Neural cell (in vitro differentiated cells): ENCODE measurements around the gene ZBTB40. TPM values are rescaled to one million over a fixed set of nuclear protein-coding genes. Genes with fewer than 3 reads are reported as not detected.

ENCODE experiments used
- H2AFZ ChIP-seq: fragments of 200-600, 300-800 bp; sonication (generic), shearing (Covaris generic); 2 replicates; pipeline ENCODE4 v1.6.0; 2014; ENCODE audit warnings: low read depth, mild to moderate bottlenecking, antibody characterized with exemption, low read length, moderate library complexity
- H3F3A ChIP-seq: fragments of 200-600 bp; shearing (Covaris generic); 2 replicates; pipeline ENCODE4 v1.6.1; 2016; ENCODE audit warnings: mild to moderate bottlenecking, moderate library complexity, mixed read lengths, antibody characterized with exemption, low read length; ENCODE audit not compliant: insufficient read depth, poor library complexity, severe bottlenecking
- H3K27ac ChIP-seq: fragments of 200-600, 300-800 bp; sonication (generic), shearing (Covaris generic); 2 replicates; pipeline ENCODE4 v1.5.1; 2014; ENCODE audit warnings: mild to moderate bottlenecking, low read length, moderate library complexity
- H3K27me3 ChIP-seq: fragments of 300-800, 200-600 bp; sonication (generic), shearing (Covaris generic); 2 replicates; pipeline ENCODE4 v1.6.0; 2014; ENCODE audit warnings: mild to moderate bottlenecking, low read depth, low read length, moderate library complexity; ENCODE audit not compliant: insufficient read depth
- H3K36me3 ChIP-seq: fragments of 300-800, 200-600 bp; sonication (generic), shearing (Covaris generic); 2 replicates; pipeline ENCODE4 v1.5.1; 2014; ENCODE audit warnings: mild to moderate bottlenecking, antibody characterized with exemption, low read length, moderate library complexity; ENCODE audit not compliant: insufficient read depth
- H3K4me2 ChIP-seq: fragments of 300-800, 200-600 bp; sonication (generic), shearing (Covaris generic); 2 replicates; pipeline ENCODE4 v1.6.0; 2014; ENCODE audit warnings: mild to moderate bottlenecking, low read length
- H3K4me3 ChIP-seq: fragments of 300-800, 200-600 bp; sonication (generic), shearing (Covaris generic); 2 replicates; pipeline ENCODE4 v1.5.1; 2014; ENCODE audit warnings: mild to moderate bottlenecking, low read length, moderate library complexity
- H3K79me2 ChIP-seq: fragments of 200-600 bp; shearing (Covaris generic); replicated peaks from 2 replicates; pipeline ENCODE4 v1.6.0; 2014; ENCODE audit warnings: mild to moderate bottlenecking, low read length, moderate library complexity; ENCODE audit not compliant: insufficient read depth
- H3K9ac ChIP-seq: fragments of 300-800, 200-600 bp; sonication (generic), shearing (Covaris generic); 2 replicates; pipeline ENCODE4 v1.6.1; 2016; ENCODE audit warnings: mild to moderate bottlenecking, low read length, mixed read lengths
- H3K9me2 ChIP-seq: fragments of 200-600 bp; shearing (Covaris generic); 2 replicates; pipeline ENCODE4 v1.6.1; 2016; ENCODE audit warnings: mild to moderate bottlenecking, low read length, mixed read lengths; ENCODE audit not compliant: insufficient read depth
- H3K9me3 ChIP-seq: fragments of 200-600, 300-800 bp; sonication (generic), shearing (Covaris generic); 2 replicates; pipeline ENCODE4 v1.6.1; 2016; ENCODE audit warnings: mild to moderate bottlenecking, mixed run types, low read length, moderate library complexity, mixed read lengths
- H4K20me1 ChIP-seq: fragments of 200-600 bp; shearing (Covaris generic); 2 replicates; pipeline ENCODE4 v1.6.1; 2016; ENCODE audit warnings: mild to moderate bottlenecking, mixed run types; ENCODE audit not compliant: insufficient read depth
- CTCF ChIP-seq: fragments of 450-650 bp; IDR thresholded peaks from 2 replicates; pipeline ENCODE4 v1.5.1; 2014; ENCODE audit warnings: antibody characterized with exemption, mild to moderate bottlenecking, moderate library complexity; ENCODE audit not compliant: poor library complexity, severe bottlenecking
- EP300 ChIP-seq: fragments of 450-650 bp; conservative IDR thresholded peaks from 2 replicates; pipeline ENCODE4 v1.6.1; 2014; ENCODE audit warnings: antibody characterized with exemption, mild to moderate bottlenecking, moderate library complexity; ENCODE audit not compliant: poor library complexity, severe bottlenecking
- EZH2 ChIP-seq: fragments of 200-600, 300-800 bp; shearing (Covaris generic), sonication (generic); IDR thresholded peaks from 2 replicates; pipeline ENCODE4 v1.6.1; 2014; ENCODE audit warnings: antibody characterized with exemption, low read length, borderline replicate concordance, mild to moderate bottlenecking; ENCODE audit not compliant: insufficient read depth, poor library complexity, severe bottlenecking
- MXI1 ChIP-seq: fragments of 450-650 bp; conservative IDR thresholded peaks from 2 replicates; pipeline ENCODE4 v1.6.1; 2014; ENCODE audit warnings: antibody characterized with exemption, mild to moderate bottlenecking; ENCODE audit not compliant: poor library complexity, severe bottlenecking
- POLR2AphosphoS5 ChIP-seq: IDR thresholded peaks from 2 replicates; pipeline ENCODE4 v1.6.1; 2012
- RAD21 ChIP-seq: fragments of 450-650 bp; conservative IDR thresholded peaks from 2 replicates; pipeline ENCODE4 v1.6.1; 2014; ENCODE audit warnings: antibody characterized with exemption, mild to moderate bottlenecking, moderate library complexity
- REST ChIP-seq: IDR thresholded peaks from 2 replicates; pipeline ENCODE4 v1.6.1; 2012; ENCODE audit warnings: borderline replicate concordance
- SMC3 ChIP-seq: fragments of 450-650 bp; conservative IDR thresholded peaks from 2 replicates; pipeline ENCODE4 v1.6.1; 2014; ENCODE audit warnings: antibody characterized with exemption, mild to moderate bottlenecking, moderate library complexity; ENCODE audit not compliant: poor library complexity
- TAF1 ChIP-seq: IDR thresholded peaks from 2 replicates; pipeline ENCODE4 v1.6.1; 2012; ENCODE audit warnings: low read depth
- polyA plus RNA-seq: library from polyadenylated mRNA; depleted of rRNA; stranded (reverse); fragments of >200 nt; gene quantifications from 2 replicates; pipeline ENCODE4 v1.2.3, GENCODE V29; 2014

The ZBTB40 gene
- polyA plus RNA-seq, 1 donor from 2014 or later = 12.7 TPM

GRCh38 chr1:22410401-22410800 lies 41.2 kb upstream of the ZBTB40 start:
- Histone ChIP-seq H3K36me3 (no peaks in the 10 kb centered on the region), H3K79me2 (no peaks in the 10 kb centered on the region), H3K9me3 (no peaks in the 10 kb centered on the region), H3K27me3 (no peaks in the 10 kb centered on the region), H2AFZ (no peak overlapping the region), H3F3A (no peaks in the 10 kb centered on the region), H4K20me1 (no peaks in the 10 kb centered on the region), H3K9ac (no peak overlapping the region), H3K4me2 (no peak overlapping the region), H3K27ac (no peak overlapping the region), H3K4me3 (no peak overlapping the region), H3K9me2 (no peaks in the 10 kb centered on the region)
- TF ChIP-seq EP300 (no peak), RAD21 (no peak)

GRCh38 chr1:22410928-22411495 lies 40.6 kb upstream of the ZBTB40 start:
- H2AFZ ChIP-seq = no peak overlapping the region
- H3K9me2 ChIP-seq = no peaks in the 10 kb centered on the region
- H4K20me1 ChIP-seq = no peaks in the 10 kb centered on the region
- H3K27ac ChIP-seq = no peak overlapping the region
- H3K9me3 ChIP-seq = no peaks in the 10 kb centered on the region
- no peaks in the 10 kb centered on the region for H3K36me3 ChIP-seq
- no peak for TF ChIP-seq POLR2AphosphoS5
- TF ChIP-seq REST = no peak
- TF ChIP-seq RAD21 = no peak
- no peak for TF ChIP-seq SMC3
- no peak for TF ChIP-seq EZH2
- TF ChIP-seq CTCF = no peak
- no peak for TF ChIP-seq TAF1
- TF ChIP-seq MXI1 = no peak
- TF ChIP-seq EP300 = no peak
- H3F3A ChIP-seq = no peaks in the 10 kb centered on the region
- H3K79me2 ChIP-seq = no peaks in the 10 kb centered on the region
- no peak overlapping the region for H3K4me2 ChIP-seq
- H3K9ac ChIP-seq = no peak overlapping the region
- H3K4me3 ChIP-seq = no peak overlapping the region
- H3K27me3 ChIP-seq = no peaks in the 10 kb centered on the region

- Histone ChIP-seq H4K20me1 (no peaks in the 10 kb centered on the region), H3K4me3 (no peak overlapping the region), H3K79me2 (no peaks in the 10 kb centered on the region), H3K4me2 (no peak overlapping the region), H3K9ac (no peak overlapping the region), H3K27ac (no peak overlapping the region), H3K9me2 (no peaks in the 10 kb centered on the region), H3K9me3 (no peaks in the 10 kb centered on the region), H3K27me3 (no peaks in the 10 kb centered on the region), H3K36me3 (no peaks in the 10 kb centered on the region), H2AFZ (no peak overlapping the region), H3F3A (no peaks in the 10 kb centered on the region)
- no peak for TF ChIP-seq EZH2
- no peak for TF ChIP-seq POLR2AphosphoS5
- TF ChIP-seq TAF1 = no peak
- no peak for TF ChIP-seq MXI1
- no peak for TF ChIP-seq EP300
- no peak for TF ChIP-seq REST
- no peak for TF ChIP-seq CTCF
Observed at GRCh38 chr1:22411589-22411988, 40.1 kb upstream of the ZBTB40 start.
